Activated T-cell treated with anti-CD3 and anti-CD28 coated beads, Interleukin-2, amount 50 U/mL, for 24 hours (primary cell): ENCODE data around the gene CAND1.
A peak's percentile ranks its signal among the peaks of the same experiment; 100 is the strongest.
"Not testable (repeated sequence)": the region's sequence is repeated elsewhere in the genome, so short reads cannot be mapped to it uniquely, and the experiment has no call there.

Source experiments
- DNase-seq: peaks from one replicate; pipeline ENCODE4 v3.0.0-alpha.2; 2020
- H3K27ac Mint-ChIP-seq: 2 replicates; pipeline ENCODE4 v1.8.0; 2020; ENCODE audit warnings: mild to moderate bottlenecking, mixed read lengths
- H3K27me3 Mint-ChIP-seq: 2 replicates; pipeline ENCODE4 v1.8.0; 2020; ENCODE audit warnings: mixed read lengths
- H3K36me3 Mint-ChIP-seq: 2 replicates; pipeline ENCODE4 v1.8.0; 2020; ENCODE audit warnings: low read depth, mixed read lengths
- H3K4me1 Mint-ChIP-seq: 2 replicates; pipeline ENCODE4 v1.8.0; 2020; ENCODE audit warnings: low read depth, mixed read lengths
- H3K4me3 Mint-ChIP-seq: 2 replicates; pipeline ENCODE4 v1.8.0; 2020; ENCODE audit warnings: mild to moderate bottlenecking, moderate library complexity, mixed read lengths
- H3K9me3 Mint-ChIP-seq: 2 replicates; pipeline ENCODE4 v1.8.0; 2020; ENCODE audit warnings: mixed read lengths

Gene CAND1

DNA sequence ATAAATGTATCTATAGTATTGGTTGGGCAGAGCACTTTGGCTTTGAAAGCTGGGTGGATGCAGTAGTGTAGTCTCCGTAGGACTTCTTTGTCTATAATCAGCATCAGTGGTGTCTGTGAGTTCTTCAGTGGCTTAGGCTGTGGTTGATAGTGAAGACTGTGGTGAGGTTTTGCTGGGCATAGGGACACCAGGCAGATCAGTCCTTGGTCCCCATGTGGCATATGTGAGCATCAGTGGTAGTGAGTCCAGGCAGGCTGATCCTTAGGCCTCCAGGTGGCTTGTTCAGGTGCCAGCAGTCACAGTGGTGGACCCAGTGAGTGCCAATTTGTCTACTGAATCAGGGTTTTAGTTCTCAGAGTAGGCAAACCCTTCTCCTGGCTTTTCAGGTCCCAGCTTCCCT, 70.4 kb downstream of the CAND1 start:
- no peak for DNase-seq
- no peaks in the 10 kb centered on the region for H3K4me1 Mint-ChIP-seq
- no peak overlapping the region for H3K27ac Mint-ChIP-seq
- no peak overlapping the region for H3K4me3 Mint-ChIP-seq
- peaks cover 12% of the 10 kb centered on the region for H3K36me3 Mint-ChIP-seq
- H3K9me3 Mint-ChIP-seq, result peaks cover 31% of the 10 kb centered on the region
- H3K27me3 Mint-ChIP-seq, result no peaks in the 10 kb centered on the region

DNA sequence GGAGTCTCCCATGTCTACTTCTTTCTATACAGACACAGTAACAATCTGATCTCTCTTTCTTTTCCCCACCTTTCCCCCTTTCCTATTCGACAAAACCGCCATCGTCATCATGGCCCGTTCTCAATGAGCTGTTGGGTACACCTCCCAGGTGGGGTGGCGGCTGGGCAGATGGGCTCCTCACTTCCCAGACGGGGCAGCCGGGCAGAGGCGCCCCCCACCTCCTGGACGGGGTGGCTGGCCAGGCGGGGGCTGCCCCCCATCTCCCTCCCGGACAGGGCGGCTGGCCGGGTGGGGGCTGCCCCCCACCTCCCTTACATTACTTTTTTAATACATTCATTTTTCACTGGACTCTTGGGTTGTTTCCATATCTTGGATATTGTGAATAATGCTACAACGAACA, 71.9 kb downstream of the CAND1 start:
- DNase-seq, H3K27me3 Mint-ChIP-seq, H3K27ac Mint-ChIP-seq, H3K4me1 Mint-ChIP-seq, H3K4me3 Mint-ChIP-seq: not testable (repeated sequence)
- Mint-ChIP-seq H3K36me3 (peaks cover 12% of the 10 kb centered on the region), H3K9me3 (peaks cover 31% of the 10 kb centered on the region)

DNA sequence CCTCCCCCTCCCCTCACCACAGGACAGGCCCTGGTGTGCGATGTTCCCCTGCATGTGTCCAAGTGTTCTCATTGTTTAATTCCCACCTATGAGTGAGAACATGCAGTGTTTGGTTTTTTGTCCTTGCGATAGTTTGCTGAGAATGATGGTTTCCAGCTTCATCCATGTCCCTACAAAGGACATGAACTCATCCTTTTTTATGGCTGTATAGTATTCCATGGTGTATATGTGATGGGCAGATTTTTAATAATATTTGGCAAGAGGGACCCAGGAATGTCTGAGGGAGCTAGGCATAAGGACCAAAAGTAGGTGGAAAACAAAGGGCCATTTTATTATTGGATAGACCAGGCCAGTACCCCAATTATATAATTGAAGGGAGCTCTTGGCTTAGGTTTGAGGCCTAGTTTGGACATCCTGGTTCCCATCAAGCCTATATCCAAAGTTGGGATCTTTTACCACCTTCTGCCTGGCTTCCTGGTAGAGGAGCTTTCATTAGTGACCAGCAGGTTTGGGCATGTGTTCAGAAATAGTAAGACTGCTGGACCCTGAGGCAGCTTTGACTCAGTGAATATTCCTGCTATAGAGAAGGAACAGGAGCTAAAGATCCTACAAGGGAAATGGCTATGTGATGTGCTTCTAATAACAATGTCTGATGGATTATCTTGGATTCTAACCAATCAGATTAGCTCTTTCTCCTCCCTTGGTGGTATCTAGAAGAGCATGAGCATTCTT, 76.0 kb downstream of the CAND1 start:
- Mint-ChIP-seq H3K9me3 (peaks cover 22% of the 10 kb centered on the region), H3K4me1 (no peaks in the 10 kb centered on the region), H3K36me3 (peaks cover 2% of the 10 kb centered on the region), H3K27me3 (no peaks in the 10 kb centered on the region), H3K4me3 (no peak overlapping the region), H3K27ac (no peak overlapping the region)
- no peak for DNase-seq

DNA sequence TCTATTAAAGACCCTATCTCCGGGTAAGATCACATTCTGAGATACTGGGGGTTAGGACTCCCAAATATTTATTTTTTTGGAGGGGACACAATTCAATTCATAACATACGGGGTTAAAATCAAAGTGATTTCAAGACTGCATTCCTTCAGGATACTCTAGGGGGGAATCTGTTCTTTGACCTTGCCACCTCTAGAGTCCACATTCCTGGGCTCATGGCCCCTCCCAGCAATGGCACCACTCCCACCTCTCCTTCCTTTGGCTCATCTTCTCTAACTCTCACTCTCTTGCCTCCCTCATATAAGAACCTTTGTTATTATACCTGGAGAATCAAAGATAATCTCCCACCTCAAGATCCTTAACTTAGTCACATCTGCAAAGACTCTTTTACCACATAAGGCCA, 79.5 kb downstream of the CAND1 start:
- no peak for DNase-seq
- Mint-ChIP-seq H3K27me3 (no peaks in the 10 kb centered on the region), H3K27ac (no peak overlapping the region), H3K4me3 (no peak overlapping the region), H3K9me3 (peaks cover 27% of the 10 kb centered on the region), H3K4me1 (peaks cover 13% of the 10 kb centered on the region), H3K36me3 (no peaks in the 10 kb centered on the region)

DNA sequence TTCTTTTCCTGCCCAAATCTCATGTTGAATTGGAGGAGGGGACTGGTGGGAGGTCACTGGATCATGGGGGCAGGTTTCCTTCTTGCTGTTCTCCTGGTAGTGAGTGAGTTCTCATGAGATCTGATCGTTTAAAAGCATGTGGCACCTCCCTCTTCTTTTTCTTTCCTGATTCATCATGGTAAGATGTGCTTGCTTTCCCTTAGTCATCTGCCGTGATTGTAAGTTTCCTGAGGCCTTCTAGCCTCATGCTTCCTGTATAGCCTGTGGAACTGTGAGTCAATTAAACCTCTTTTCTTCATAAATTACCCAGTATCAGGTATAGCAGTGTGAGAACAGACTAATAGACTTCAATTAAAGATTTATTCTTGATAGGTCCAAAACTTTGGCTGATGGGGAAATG, 83.5 kb downstream of the CAND1 start:
- H3K4me3 Mint-ChIP-seq, result no peak overlapping the region
- H3K4me1 Mint-ChIP-seq, result peaks cover 38% of the 10 kb centered on the region

DNA sequence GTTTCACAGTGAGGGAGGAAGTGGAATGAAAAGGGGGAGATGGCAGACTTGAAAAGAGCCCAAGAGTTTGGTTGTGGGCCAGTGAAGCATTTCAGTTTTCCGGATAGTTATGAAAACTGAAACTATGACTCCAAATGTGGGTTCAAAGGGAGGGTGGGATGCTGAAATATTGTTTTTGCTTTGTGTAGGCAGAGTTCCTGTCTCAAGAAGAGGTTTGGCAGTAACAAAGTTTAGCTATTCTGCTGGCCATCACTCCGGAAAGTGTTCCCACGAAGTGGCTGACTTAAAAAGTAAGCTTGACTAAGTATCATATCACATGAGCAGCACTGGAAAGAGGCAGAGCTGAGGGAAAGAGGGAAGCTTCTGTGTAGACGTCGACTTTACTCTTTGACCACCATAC, 85.2 kb downstream of the CAND1 start:
- Mint-ChIP-seq H3K27ac (peak overlapping the region; percentile 2), H3K27me3 (no peaks in the 10 kb centered on the region), H3K4me3 (no peak overlapping the region), H3K36me3 (no peaks in the 10 kb centered on the region), H3K9me3 (peaks cover 11% of the 10 kb centered on the region), H3K4me1 (peaks cover 38% of the 10 kb centered on the region)
- DNase-seq, result no peak

More for the DNA sequence above, 83.5 kb downstream of the CAND1 start:
- Mint-ChIP-seq H3K27ac (no peak overlapping the region), H3K27me3 (no peaks in the 10 kb centered on the region), H3K9me3 (peaks cover 19% of the 10 kb centered on the region), H3K36me3 (no peaks in the 10 kb centered on the region)
- DNase-seq, result no peak

DNA sequence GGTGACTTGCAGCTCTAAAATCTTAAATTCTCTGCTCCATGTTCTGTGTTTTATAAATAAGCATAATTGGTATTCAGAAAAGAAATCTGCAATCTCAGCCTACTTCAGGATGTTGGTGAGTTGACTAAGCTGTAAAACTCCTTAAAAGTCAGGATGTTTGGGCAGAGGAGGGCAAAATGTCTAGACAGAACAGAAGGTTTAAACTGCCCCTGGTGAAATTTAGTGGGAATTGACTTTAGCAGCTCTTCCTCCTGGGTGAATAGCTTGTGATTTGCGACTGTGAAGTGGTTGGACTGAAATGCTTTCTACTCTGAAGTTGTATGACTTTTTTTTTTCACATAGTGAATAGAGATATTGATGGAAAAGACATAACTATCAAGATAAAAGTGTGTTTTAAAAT, 85.8 kb downstream of the CAND1 start:
- H3K9me3 Mint-ChIP-seq, result peaks cover 11% of the 10 kb centered on the region
- no peaks in the 10 kb centered on the region for H3K27me3 Mint-ChIP-seq
- DNase-seq, result no peak
- H3K4me3 Mint-ChIP-seq, result no peak overlapping the region
- H3K36me3 Mint-ChIP-seq, result no peaks in the 10 kb centered on the region
- peaks cover 38% of the 10 kb centered on the region for H3K4me1 Mint-ChIP-seq
- no peak overlapping the region for H3K27ac Mint-ChIP-seq

DNA sequence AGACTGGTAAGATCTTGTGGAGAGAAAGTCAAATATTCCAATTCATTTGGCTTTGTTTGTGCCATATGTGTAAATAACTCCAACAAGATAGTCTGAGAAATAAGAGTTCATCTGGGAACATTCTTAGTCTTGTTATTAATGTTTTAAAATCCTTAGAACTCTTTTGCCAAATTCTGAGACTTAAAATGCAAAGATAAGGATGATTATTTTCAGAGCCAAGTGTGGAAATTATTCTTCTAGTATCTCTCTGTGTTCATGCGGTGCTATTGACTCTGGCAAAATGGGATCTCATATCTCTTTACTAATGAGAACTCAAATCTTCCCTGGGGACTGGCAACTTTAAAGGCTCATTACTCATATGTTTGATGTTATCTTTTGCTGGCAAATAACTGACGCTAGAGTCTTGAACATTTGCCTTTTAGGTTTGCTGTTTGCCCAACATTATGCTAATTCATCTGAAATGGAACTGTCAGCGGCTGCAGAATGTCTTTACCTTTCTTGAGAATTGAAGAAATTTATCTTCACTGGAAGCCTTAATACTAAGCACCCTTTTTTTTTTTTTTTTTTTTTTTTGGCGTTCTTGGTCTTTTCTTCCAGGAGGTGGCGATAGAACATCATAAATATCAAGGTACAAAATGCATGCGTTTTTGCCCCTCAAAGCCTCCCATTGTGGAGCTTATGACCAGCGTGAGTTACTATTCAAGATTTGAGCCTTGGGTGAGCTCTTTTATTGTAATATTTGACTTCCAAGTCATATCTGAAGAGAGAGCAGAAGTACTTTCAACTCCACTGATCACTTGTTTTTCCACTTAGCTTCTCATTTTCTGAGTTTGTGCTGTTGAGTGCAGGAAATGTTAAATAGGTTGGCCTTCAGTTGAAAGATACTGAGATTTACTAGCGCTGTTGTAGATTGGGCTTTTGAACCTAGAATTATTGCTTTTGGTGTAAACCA, 86.5 kb downstream of the CAND1 start:
- H3K36me3 Mint-ChIP-seq, result no peaks in the 10 kb centered on the region
- H3K27me3 Mint-ChIP-seq, result no peaks in the 10 kb centered on the region
- no peak for DNase-seq
- peaks cover 38% of the 10 kb centered on the region for H3K4me1 Mint-ChIP-seq
- peaks cover 11% of the 10 kb centered on the region for H3K9me3 Mint-ChIP-seq
- no peak overlapping the region for H3K4me3 Mint-ChIP-seq
- no peak overlapping the region for H3K27ac Mint-ChIP-seq

DNA sequence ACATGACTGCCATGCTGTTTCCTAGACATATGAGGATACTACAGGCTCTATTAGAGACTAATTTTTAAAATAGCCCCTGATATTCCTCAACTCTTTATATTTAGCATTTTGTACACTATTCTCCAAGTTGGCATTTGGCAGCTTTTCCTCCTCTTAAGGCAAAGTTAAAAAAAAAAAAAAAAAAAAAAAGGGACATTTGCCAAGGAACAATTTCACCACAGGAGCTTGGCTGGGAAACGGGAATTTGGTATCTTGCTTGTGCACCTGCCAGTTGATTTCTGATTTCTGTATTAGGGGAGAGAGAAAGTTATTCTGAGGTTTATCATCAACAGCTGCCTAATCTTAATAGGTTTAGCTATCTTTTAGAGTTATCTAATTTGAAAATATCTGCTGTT, 87.2 kb downstream of the CAND1 start:
- DNase-seq, result no peak
- Mint-ChIP-seq H3K4me3 (no peak overlapping the region), H3K27ac (no peak overlapping the region), H3K27me3 (no peaks in the 10 kb centered on the region), H3K36me3 (no peaks in the 10 kb centered on the region), H3K9me3 (peaks cover 11% of the 10 kb centered on the region), H3K4me1 (peaks cover 38% of the 10 kb centered on the region)

DNA sequence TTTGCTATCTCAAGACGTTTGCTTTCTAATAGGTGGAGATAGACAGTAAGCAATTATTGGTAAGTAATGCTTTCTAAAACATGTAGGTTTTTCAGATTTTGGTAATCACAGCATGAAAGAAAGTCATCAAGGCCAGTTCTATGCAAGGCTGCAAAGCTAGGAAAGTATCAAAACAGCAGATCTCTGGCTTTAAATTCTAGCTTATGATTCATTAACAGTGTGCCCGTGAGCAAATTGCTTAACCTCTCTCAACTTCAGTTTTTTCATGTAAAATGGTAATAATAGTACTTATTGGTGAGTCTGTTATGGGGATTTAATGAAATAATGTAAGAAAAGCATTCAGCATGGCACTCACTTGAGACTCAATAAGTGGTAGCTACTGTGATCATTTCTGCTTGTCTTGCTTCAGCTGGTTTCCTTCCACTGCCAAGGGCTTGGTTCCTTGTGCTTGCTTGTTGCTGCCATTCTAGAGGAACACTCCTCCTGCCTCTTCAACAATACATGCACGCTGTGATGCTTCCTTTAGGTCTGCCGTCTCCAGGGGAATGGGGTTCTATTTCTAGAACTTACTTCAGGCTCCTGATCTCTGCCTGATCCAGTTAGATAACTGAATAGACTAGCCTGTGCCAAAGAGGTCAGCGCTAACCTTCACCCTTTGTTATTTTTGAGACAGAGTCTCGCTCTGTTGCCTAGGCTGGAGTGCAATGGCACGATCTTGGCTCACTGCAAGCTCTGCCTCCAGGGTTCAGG, 88.4 kb downstream of the CAND1 start:
- Mint-ChIP-seq H3K27me3 (no peaks in the 10 kb centered on the region), H3K9me3 (peaks cover 9% of the 10 kb centered on the region), H3K27ac (no peak overlapping the region), H3K4me3 (no peak overlapping the region), H3K36me3 (no peaks in the 10 kb centered on the region), H3K4me1 (peaks cover 36% of the 10 kb centered on the region)
- DNase-seq, result no peak

DNA sequence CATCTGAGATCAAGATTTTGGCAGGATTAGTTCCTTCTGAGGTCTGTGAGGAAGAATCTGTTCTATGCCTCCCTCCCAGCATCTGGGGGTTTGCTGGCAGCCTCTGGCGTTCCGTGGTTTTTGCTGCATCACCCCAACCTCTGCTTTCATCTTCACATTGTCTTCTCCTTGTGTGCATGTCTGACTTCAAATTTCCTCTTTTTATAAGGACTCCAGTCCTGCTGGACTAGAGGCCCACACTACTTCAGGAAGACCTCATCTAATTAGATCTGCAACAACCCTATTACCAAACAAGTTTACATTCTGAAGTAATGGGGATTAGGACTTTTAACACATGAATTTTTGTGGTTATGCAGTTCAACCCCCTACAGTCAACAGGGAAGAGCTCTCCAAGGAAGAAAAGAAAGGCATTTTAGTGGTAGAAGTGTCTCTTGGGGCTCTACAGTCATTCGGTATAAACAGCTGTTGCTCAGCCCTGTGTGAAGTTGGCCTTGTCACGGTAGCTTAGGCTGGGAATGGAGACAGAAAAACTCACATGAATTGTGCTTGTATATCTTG, 89.7 kb downstream of the CAND1 start:
- no peaks in the 10 kb centered on the region for H3K9me3 Mint-ChIP-seq
- no peak overlapping the region for H3K27ac Mint-ChIP-seq
- H3K4me3 Mint-ChIP-seq, result no peak overlapping the region
- no peaks in the 10 kb centered on the region for H3K36me3 Mint-ChIP-seq
- peaks cover 24% of the 10 kb centered on the region for H3K4me1 Mint-ChIP-seq
- no peak for DNase-seq
- no peaks in the 10 kb centered on the region for H3K27me3 Mint-ChIP-seq

DNA sequence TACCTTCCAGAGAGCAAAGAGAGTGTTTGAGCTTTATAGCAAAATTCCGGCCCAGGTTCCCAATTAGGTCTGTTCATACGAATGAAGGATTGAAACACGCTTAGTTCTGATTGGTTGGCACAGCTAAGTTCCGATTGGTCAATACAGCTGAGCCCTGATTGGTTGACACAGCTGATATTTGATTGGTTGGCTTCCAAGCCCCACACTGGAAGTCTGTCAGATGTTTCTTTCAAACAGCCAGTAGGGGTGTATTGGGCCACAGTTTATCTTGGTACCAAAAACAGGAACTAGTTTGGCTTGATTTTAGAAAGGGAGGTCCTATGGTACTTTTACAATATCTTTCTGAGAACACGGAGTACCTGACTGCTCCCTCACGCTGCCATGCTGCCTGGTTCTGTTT, 93.4 kb downstream of the CAND1 start:
- no peak overlapping the region for H3K27ac Mint-ChIP-seq
- H3K9me3 Mint-ChIP-seq, result no peaks in the 10 kb centered on the region

DNA sequence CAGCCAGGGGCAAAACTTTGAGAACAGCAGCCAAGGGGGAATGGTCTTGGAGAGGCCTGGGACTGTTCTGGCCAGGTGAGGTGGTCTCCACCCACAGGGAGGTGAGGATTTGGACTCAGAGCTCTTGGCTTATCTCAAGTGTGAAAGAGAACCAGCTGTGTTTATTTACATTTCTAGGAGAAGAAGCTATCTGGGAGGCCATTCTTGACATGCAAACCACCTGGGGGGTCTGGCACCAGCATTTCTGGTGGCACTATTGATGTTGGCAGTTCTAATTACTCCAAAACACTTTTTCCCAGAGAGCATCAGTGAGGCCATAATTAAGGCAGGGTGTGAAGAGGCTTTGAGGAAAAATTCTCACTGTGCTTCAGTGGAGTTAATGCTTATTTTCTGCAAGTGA, 95.1 kb downstream of the CAND1 start:
- H3K36me3 Mint-ChIP-seq, result no peaks in the 10 kb centered on the region
- no peak for DNase-seq
- no peak overlapping the region for H3K27ac Mint-ChIP-seq
- H3K4me3 Mint-ChIP-seq, result no peak overlapping the region
- no peaks in the 10 kb centered on the region for H3K4me1 Mint-ChIP-seq
- H3K9me3 Mint-ChIP-seq, result no peaks in the 10 kb centered on the region
- H3K27me3 Mint-ChIP-seq, result no peaks in the 10 kb centered on the region

More for the DNA sequence above, 93.4 kb downstream of the CAND1 start:
- H3K27me3 Mint-ChIP-seq, result no peaks in the 10 kb centered on the region
- DNase-seq, result no peak
- no peaks in the 10 kb centered on the region for H3K36me3 Mint-ChIP-seq
- no peak overlapping the region for H3K4me3 Mint-ChIP-seq
- no peaks in the 10 kb centered on the region for H3K4me1 Mint-ChIP-seq

DNA sequence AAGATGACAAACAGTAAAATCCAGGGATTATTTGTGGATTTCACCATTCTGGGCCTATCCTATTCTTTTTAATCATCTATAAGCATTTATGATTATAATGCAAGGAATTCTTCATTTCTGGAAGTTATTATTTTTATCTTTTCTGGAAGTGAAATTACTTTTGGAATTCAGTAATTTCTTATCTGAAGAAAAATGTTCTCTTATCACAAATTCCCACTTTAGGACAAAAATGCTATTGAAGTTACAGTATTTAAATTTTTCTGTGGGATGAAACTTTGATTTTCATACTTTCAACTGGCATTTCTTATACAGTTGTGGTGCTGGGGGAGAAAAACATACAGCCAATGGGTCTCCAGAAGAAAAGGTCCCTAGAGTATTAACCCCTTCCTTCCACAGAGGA, 96.0 kb downstream of the CAND1 start:
- Mint-ChIP-seq H3K4me3 (no peak overlapping the region), H3K9me3 (no peaks in the 10 kb centered on the region), H3K4me1 (no peaks in the 10 kb centered on the region), H3K27me3 (no peaks in the 10 kb centered on the region), H3K36me3 (no peaks in the 10 kb centered on the region), H3K27ac (no peak overlapping the region)
- no peak for DNase-seq
